GM12864 (cell line): ENCODE results near the gene FBXL13.

ENCODE experiments used
- DNase-seq: peaks from one replicate; pipeline ENCODE4 v3.0.0-alpha.2; 2011; ENCODE audit warnings: low read depth
- H3K4me3 ChIP-seq: 2 replicates; pipeline ENCODE4 v1.5.1; 2011; ENCODE audit warnings: mild to moderate bottlenecking, low read depth, low read length, control low read depth
- TF ChIP-seq, protein P1 (sequence below): IDR thresholded peaks from 2 replicates; pipeline ENCODE4 v1.5.1; 2011; ENCODE audit warnings: low read depth, mild to moderate bottlenecking, moderate library complexity, low read length, control low read depth, inconsistent platforms; ENCODE audit errors: missing control alignments

FBXL13 gene

DNA sequence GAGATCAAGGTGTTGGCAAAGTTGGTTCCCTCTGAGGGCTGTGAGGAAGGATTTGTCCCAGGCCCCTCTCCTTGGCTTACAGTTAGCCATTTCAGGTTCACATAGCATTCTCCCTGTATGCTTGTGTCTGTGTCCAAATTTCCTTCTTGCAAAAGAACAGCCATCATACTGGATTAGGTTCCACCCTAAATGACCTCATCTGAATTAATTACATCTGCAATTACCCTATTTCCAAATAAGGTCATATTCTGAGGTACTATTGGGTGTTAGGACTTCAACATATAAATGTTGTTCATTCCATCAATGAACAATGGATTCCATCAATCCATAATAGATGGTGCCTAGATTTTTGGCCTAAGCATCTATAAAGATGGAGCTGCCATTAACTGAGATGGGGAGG, 178.0 kb downstream of the FBXL13 start:
- TF ChIP-seq, protein P1, sequence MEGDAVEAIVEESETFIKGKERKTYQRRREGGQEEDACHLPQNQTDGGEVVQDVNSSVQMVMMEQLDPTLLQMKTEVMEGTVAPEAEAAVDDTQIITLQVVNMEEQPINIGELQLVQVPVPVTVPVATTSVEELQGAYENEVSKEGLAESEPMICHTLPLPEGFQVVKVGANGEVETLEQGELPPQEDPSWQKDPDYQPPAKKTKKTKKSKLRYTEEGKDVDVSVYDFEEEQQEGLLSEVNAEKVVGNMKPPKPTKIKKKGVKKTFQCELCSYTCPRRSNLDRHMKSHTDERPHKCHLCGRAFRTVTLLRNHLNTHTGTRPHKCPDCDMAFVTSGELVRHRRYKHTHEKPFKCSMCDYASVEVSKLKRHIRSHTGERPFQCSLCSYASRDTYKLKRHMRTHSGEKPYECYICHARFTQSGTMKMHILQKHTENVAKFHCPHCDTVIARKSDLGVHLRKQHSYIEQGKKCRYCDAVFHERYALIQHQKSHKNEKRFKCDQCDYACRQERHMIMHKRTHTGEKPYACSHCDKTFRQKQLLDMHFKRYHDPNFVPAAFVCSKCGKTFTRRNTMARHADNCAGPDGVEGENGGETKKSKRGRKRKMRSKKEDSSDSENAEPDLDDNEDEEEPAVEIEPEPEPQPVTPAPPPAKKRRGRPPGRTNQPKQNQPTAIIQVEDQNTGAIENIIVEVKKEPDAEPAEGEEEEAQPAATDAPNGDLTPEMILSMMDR, result no peak
- no peak for DNase-seq
- no peak overlapping the region for H3K4me3 ChIP-seq

DNA sequence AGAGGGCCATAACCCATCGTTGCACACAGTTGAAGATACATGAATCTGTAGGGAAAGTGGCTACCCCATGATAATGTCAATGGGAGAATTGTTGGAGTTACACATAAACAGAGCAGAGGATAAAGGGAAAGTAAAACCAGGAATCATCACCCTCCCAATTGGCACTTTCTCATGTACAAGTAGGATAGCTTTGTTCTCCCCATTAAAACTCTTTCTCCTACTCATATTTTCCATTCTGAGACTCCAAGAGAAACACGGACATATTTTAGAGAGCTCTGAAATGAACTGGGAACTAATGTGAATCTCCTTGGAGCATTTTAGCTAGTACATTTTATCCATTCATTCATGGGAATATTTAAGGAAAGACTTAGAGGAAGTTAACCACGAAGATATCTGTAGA, 179.0 kb downstream of the FBXL13 start:
- TF ChIP-seq, protein P1, result no peak
- DNase-seq, result no peak
- H3K4me3 ChIP-seq, result no peak overlapping the region

DNA sequence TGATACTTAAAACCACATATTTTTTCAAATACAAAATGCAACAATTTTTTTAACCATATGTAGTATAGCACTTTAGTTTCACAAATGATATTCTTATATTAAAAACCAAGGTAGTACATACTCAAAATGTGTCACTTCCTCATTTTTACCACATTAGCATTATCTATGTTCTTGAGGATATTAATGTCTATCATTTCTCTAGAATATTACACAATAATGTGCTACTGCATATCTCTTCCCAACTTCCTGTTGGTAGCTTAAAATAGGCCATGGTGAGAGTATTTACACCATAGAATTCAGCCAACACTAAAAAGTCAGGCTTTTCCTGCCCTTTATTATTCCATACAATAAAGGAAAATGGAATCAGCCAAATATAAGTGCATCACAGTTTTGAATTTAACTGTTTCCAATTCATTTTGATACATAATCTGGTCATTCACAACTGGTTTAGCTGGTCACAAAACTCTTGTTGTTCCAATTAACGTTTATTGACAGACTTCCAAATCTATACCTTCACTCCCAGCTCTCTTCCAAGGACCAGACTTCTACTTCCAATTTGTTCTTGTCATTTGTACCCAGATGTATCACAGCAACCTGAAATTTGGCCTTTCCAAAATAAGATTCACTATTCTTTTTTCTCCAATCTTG, 181.8 kb downstream of the FBXL13 start:
- DNase-seq, result no peak
- H3K4me3 ChIP-seq, result no peak overlapping the region
- TF ChIP-seq, protein P1, result no peak

DNA sequence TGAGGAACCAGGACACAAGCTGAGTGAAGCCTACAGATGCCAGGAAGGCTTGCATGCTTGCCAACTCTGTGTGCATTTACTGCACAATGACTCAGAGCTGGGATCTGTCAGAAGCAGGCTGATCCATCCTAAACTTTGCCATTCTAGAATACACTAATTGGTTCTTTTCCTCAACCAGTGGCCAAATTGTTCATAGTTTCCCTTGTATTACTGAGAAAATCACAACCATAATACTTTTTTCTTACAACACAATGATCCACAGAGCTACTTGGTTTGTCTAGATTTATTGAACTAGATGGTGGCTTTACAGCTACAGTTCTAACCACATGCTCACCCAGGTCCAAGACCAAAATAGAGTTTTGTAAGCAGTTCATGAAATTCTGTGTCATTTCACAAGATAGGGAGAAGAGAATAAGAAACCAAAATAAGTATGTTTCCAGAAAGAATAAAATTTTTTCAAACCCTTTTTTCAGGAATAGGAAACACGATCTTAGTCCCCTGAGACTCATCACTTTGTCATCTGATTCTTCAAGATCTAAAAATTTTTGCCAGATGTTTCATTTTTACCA, 182.8 kb downstream of the FBXL13 start:
- TF ChIP-seq, protein P1, result no peak
- H3K4me3 ChIP-seq, result no peak overlapping the region
- no peak for DNase-seq

DNA sequence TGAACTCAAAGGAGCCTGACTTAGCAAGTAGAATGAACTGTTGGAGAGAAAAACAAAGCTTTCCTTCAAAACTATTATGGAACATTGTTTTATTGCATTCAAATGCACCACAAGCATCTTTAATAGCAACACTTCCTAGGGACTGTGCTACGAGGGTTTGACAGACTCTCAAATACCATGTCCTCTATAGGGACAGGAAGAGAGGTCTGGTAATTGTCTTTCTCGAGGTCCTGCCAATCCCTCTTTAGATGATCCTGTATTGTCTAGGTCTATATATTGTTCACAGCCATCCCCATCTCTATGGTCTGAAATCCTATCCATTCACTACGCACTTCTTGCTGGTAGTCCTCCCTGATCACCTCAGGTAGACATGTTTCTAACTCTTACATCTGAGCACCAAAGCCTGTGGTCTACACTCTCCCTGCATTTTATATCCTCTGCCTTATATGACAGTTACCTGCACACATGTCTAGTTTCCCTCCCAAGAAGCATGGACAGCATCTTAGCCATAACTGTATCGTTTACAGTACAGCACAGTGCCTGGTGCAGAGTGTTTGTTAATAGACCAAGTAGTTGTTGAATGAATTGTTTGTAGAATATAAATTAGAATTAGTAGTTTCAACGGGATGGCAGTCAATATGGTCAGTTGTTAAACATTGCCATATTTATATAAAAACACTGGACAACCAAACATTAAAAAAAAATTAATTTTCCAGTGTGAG, 183.5 kb downstream of the FBXL13 start:
- no peak for DNase-seq
- TF ChIP-seq, protein P1, result no peak
- no peak overlapping the region for H3K4me3 ChIP-seq

DNA sequence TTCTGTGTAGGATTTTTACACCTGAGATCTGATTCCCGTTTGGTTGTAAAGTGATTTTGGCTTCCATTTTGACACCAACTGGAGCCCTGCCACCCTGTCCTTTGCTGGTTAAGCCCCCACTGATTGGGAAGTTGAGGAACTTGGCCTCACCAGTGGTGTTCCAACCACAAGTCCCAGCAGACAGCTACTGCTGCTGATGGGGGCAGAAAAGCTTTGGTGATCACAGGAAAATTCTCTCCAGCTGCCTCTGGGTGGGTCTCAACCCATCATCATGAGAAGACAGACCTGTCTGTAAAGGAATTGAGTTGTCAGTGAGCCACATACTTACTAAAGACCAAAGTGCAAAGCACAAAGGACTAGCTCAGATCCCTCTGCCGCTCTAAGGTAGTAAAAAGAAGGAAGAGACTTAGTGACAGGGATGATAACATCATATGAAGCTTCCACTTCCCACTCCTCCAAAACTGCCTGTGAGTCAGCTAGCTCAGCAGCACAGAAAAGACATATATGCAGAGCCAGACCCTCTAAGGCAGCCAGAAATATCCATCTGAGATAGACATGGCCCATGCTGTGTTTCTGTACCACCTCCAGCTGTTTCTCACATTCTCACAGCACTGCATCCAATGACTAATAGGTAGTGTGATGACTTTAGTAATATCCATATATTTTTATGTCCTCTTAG, 184.2 kb downstream of the FBXL13 start:
- TF ChIP-seq, protein P1, result no peak
- H3K4me3 ChIP-seq, result no peak overlapping the region
- DNase-seq, result no peak
